Common myeloid progenitor, CD34-positive (primary cell): ENCODE results near the gene DCBLD2.
"Not testable (repeated sequence)": the region's sequence is repeated elsewhere in the genome, so short reads cannot be mapped to it uniquely, and the experiment has no call there.

Experiments
- CTCF ChIA-PET: fragments of 350-600 bp; sonication (Branson Sonifier 250); formaldehyde crosslinking; loops from one replicate; lab custom pipeline; 2021; ENCODE audit warnings: antibody characterized with exemption; lab: Charles Lee
- POLR2A ChIA-PET: fragments of 350-600 bp; sonication (Branson Sonifier 250); formaldehyde crosslinking; loops from one replicate; lab custom pipeline; 2021; ENCODE audit warnings: antibody characterized with exemption; lab: Charles Lee
- DNase-seq, 3 donors: peaks; one replicate each; pipeline versions ENCODE4 v3.0.0 to v3.0.0-alpha.2; 2013
- H3K27ac ChIP-seq, 2 experiments: 1 replicate in 1 of 2; 2 replicates in 1 of 2; pipeline ENCODE4 v1.7.0; 2013; ENCODE audit warnings: inconsistent platforms in 2 of 2, low read length in 2 of 2, mild to moderate bottlenecking in 2 of 2, low read depth in 1 of 2, moderate library complexity in 1 of 2; ENCODE audit not compliant: severe bottlenecking in 2 of 2, insufficient read depth in 1 of 2, poor library complexity in 1 of 2
- H3K27me3 ChIP-seq, 5 experiments: replicated peaks in 2 of 5; 1 replicate in 3 of 5; 2 replicates in 2 of 5; pipeline versions ENCODE4 v1.6.1 to v1.7.0; 2013; ENCODE audit warnings: low read length in 4 of 5, mild to moderate bottlenecking in 2 of 5, moderate library complexity in 2 of 5, inconsistent platforms in 1 of 5; ENCODE audit not compliant: insufficient read depth in 5 of 5, control insufficient read depth in 4 of 5
- H3K36me3 ChIP-seq, 4 experiments: 1 replicate in 2 of 4; 2 replicates in 2 of 4; pipeline versions ENCODE4 v1.6.1 to v1.7.0; 2013; ENCODE audit warnings: low read length in 3 of 4, control low read depth in 1 of 4, mild to moderate bottlenecking in 1 of 4; ENCODE audit not compliant: control insufficient read depth in 4 of 4, insufficient read depth in 4 of 4
- H3K4me1 ChIP-seq, 4 experiments: 1 replicate in 3 of 4; 2 replicates in 1 of 4; pipeline versions ENCODE4 v1.6.1 to v1.7.1; 2013; ENCODE audit warnings: low read length in 3 of 4, mild to moderate bottlenecking in 3 of 4, control low read depth in 1 of 4, inconsistent platforms in 1 of 4, moderate library complexity in 1 of 4; ENCODE audit not compliant: control insufficient read depth in 4 of 4, insufficient read depth in 4 of 4; ENCODE audit errors: control extremely low read depth in 1 of 4
- H3K4me3 ChIP-seq, 7 experiments: 1 replicate in 4 of 7; 2 replicates in 3 of 7; pipeline versions ENCODE4 v1.5.1 to v1.7.0; 2013; ENCODE audit warnings: mild to moderate bottlenecking in 7 of 7, low read length in 6 of 7, moderate library complexity in 6 of 7, inconsistent platforms in 2 of 7, low read depth in 2 of 7, control low read depth in 1 of 7; ENCODE audit not compliant: insufficient read depth in 4 of 7, control insufficient read depth in 1 of 7; ENCODE audit errors: extremely low read depth in 1 of 7
- H3K9me3 ChIP-seq, 5 experiments: 1 replicate in 4 of 5; 2 replicates in 1 of 5; pipeline versions ENCODE4 v1.6.1 to v1.7.1; 2013; ENCODE audit warnings: low read length in 4 of 5, mild to moderate bottlenecking in 2 of 5, inconsistent platforms in 1 of 5, low read depth in 1 of 5, moderate library complexity in 1 of 5; ENCODE audit not compliant: control insufficient read depth in 4 of 5, insufficient read depth in 2 of 5; ENCODE audit errors: control extremely low read depth in 1 of 5
- WGBS: methylation state at CpG from one replicate; pipeline ENCODE4 v1.1.5; 2013; ENCODE audit not compliant: insufficient coverage; 5-methylcytosine and 5-hydroxymethylcytosine counted together

DCBLD2 gene

GRCh38 chr3:98869391-98869790 lies 32.1 kb downstream of the DCBLD2 start:
- no CpG with 5 or more reads among the region's 3 CpGs for WGBS
- Histone ChIP-seq H3K27ac (no peak overlapping the region), H3K36me3 (peaks cover 0 to 8% (median 3%) of the 10 kb centered on the region in 4 experiments)

GRCh38 chr3:98857971-98858370 lies 43.5 kb downstream of the DCBLD2 start:
- CTCF ChIA-PET, H3K4me1 ChIP-seq, H3K27me3 ChIP-seq, POLR2A ChIA-PET, H3K27ac ChIP-seq, H3K4me3 ChIP-seq, DNase-seq: not testable (repeated sequence)
- Histone ChIP-seq H3K36me3 (peaks cover 0 to 10% (median 2%) of the 10 kb centered on the region in 4 experiments), H3K9me3 (peaks cover 0 to 13% (median 4%) of the 10 kb centered on the region in 5 experiments)
- WGBS: 100% methylated on average over 7 of the region's 21 CpGs

More at GRCh38 chr3:98869391-98869790, 32.1 kb downstream of the DCBLD2 start:
- no peak for DNase-seq
- CTCF ChIA-PET: no interaction called here
- Histone ChIP-seq H3K4me3 (no peak overlapping the region), H3K4me1 (no peaks in the 10 kb centered on the region), H3K27me3 (no peaks in the 10 kb centered on the region), H3K9me3 (peaks cover 0 to 8% (median 0%) of the 10 kb centered on the region in 5 experiments)
- POLR2A ChIA-PET: no interaction called here

DNA sequence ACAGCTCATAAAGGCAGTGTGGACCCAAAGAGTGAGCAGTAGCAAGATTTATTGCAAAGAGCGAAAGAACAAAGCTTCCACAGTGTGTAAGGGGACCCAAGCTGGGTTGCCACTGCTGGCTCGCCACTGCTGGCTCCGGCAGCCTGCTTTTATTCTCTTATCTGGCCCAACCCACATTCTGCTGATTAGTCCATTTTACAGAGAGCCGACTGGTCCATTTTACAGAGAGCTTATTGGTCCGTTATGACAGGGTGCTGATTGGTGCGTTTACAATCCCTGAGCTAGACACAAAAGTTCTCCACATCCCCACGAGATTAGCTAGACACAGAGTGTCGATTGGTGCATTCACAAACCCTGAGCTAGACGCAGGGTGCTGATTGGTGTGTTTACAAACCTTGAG lies 44.2 kb downstream of the DCBLD2 start:
- peaks cover 0 to 10% (median 2%) of the 10 kb centered on the region in 4 experiments for H3K36me3 ChIP-seq
- H3K4me3 ChIP-seq, CTCF ChIA-PET, H3K27me3 ChIP-seq, H3K27ac ChIP-seq, DNase-seq, H3K4me1 ChIP-seq: not testable (repeated sequence)
- peaks cover 0 to 12% (median 4%) of the 10 kb centered on the region in 5 experiments for H3K9me3 ChIP-seq
- POLR2A ChIA-PET: interaction anchor here (0.6 kb wide), 1 partner anchor 70 kb away, joined by 3 read pairs; no protein-coding TSS in a partner anchor
- WGBS: 96% methylated on average over 9 of the region's 9 CpGs

- H3K27ac ChIP-seq: no peak overlapping the region
- POLR2A ChIA-PET: no interaction called here
- WGBS: 80% methylated on average over 1 of the region's 8 CpGs
These were observed 44.8 kb downstream of the DCBLD2 start for GRCh38 chr3:98856724-98857123.

GRCh38 chr3:98855806-98856400 lies 45.6 kb downstream of the DCBLD2 start:
- no peak overlapping the region for H3K4me3 ChIP-seq
- peaks cover 0 to 10% (median 2%) of the 10 kb centered on the region in 4 experiments for H3K36me3 ChIP-seq
- WGBS: no CpG with 5 or more reads among the region's 1 CpG
- ChIA-PET CTCF (interaction anchor here (1.5 kb wide), 1 partner anchor 40 kb away, joined by 3 read pairs; no protein-coding TSS in a partner anchor), POLR2A (no interaction called here)
- H3K4me1 ChIP-seq: no peaks in the 10 kb centered on the region
- peaks cover 0 to 12% (median 4%) of the 10 kb centered on the region in 5 experiments for H3K9me3 ChIP-seq
- H3K27ac ChIP-seq: no peak overlapping the region
- no peak for DNase-seq
- no peaks in the 10 kb centered on the region for H3K27me3 ChIP-seq

More at GRCh38 chr3:98856724-98857123, 44.8 kb downstream of the DCBLD2 start:
- Histone ChIP-seq H3K4me1 (no peaks in the 10 kb centered on the region), H3K9me3 (peaks cover 0 to 12% (median 4%) of the 10 kb centered on the region in 5 experiments), H3K27me3 (no peaks in the 10 kb centered on the region), H3K4me3 (no peak overlapping the region), H3K36me3 (peaks cover 0 to 10% (median 2%) of the 10 kb centered on the region in 4 experiments)
- DNase-seq: no peak
- CTCF ChIA-PET: no interaction called here

GRCh38 chr3:98848108-98848507 lies 53.4 kb downstream of the DCBLD2 start:
- CTCF ChIA-PET: no interaction called here
- H3K9me3 ChIP-seq: peaks cover 0 to 3% (median 0%) of the 10 kb centered on the region in 5 experiments
- DNase-seq: no peak
- H3K27me3 ChIP-seq: no peaks in the 10 kb centered on the region
- no peak overlapping the region for H3K27ac ChIP-seq
- peaks cover 0 to 8% (median 0%) of the 10 kb centered on the region in 4 experiments for H3K36me3 ChIP-seq
- no peak overlapping the region for H3K4me3 ChIP-seq
- H3K4me1 ChIP-seq: no peaks in the 10 kb centered on the region
- no CpG with 5 or more reads among the region's 1 CpG for WGBS
- POLR2A ChIA-PET: no interaction called here

DNA sequence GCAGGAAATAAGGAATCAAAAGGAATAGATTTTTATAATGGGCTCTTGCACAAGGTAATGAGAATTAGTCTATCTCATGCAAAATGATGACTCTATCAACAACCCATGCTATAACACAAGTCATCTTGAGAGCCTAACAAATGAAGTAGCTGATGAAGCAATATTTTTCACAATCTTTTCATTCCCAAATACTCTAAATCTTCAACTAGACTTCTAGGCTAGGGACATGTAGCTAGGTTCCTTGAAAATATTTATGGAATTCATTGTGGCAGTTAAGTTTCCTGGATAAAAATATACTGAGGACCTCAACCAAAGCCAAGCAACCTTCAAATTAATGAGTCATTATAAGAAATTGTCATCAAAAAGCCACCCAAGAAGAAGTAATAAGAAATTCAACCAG lies 55.4 kb downstream of the DCBLD2 start:
- Histone ChIP-seq H3K4me1 (no peaks in the 10 kb centered on the region), H3K4me3 (no peak overlapping the region), H3K27me3 (no peaks in the 10 kb centered on the region), H3K9me3 (peaks cover 0 to 3% (median 0%) of the 10 kb centered on the region in 5 experiments), H3K27ac (no peak overlapping the region), H3K36me3 (peaks cover 0 to 8% (median 0%) of the 10 kb centered on the region in 4 experiments)
- ChIA-PET CTCF (interaction anchor here (1.8 kb wide), 1 partner anchor 25 kb away, joined by 4 read pairs; no protein-coding TSS in a partner anchor), POLR2A (no interaction called here)
- DNase-seq: no peak
